SH-SY5Y (cell line): ENCODE measurements around the gene TRMT2A.

Experiments
- GATA2 ChIP-seq: IDR thresholded peaks from 2 replicates; pipeline ENCODE4 v1.6.1; 2011; ENCODE audit warnings: mild to moderate bottlenecking, low read depth, low read length
- GATA3 ChIP-seq: IDR thresholded peaks from 2 replicates; pipeline ENCODE4 v1.6.1; 2011; ENCODE audit warnings: low read depth, mild to moderate bottlenecking, low read length, moderate library complexity

DNA sequence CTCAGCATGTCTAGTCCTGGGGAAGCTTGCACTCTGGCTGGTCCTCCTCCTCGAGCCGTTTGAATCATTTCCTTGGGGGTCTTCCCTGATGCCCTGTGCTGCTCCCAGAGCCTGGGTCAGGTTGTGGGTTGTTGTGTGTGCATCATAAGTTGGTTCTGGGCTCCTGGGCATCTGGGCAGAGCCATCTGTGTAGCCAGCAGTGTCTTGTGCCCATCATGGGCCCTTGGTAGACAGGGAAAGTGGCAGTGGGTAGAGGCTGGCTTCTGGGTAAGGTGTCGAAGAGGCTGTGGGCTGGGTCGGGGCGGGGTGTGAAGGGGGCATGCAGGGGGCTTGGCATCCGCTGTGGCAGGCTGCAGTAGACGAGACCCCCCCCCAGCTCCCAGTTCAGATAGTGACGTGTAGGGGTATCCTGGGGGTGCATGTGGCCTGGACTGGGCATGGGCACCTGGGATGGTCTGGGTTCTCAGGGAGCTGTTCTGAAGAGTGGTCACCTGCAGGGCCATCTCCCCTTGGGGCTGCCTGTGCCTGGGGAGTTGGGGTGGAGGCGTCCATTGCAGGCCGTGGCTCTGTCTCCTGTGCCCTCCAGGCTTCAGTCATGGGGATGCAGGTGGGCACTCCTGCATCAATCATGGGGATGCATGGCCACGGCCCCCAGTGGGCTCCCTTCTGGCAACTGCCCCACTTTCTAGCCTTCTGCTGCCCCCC, 7.2 kb upstream of the TRMT2A start:
- TF ChIP-seq GATA2 (no peak), GATA3 (no peak)
